DND-41 (cell line): ENCODE measurements around the gene GRID2.
"Not testable (repeated sequence)": the region's sequence is repeated elsewhere in the genome, so short reads cannot be mapped to it uniquely, and the experiment has no call there.

Experiments
- ATAC-seq: fragments of 200-7000 bp; cut with Tn5 transposase; 3 replicates; pipeline ENCODE4 v1.9.1; 2021; ENCODE audit warnings: low read depth; ENCODE audit not compliant: insufficient read depth
- DNase-seq: peaks from one replicate; pipeline ENCODE4 v3.0.0-alpha.2; 2020
- H2AFZ ChIP-seq: 2 replicates; pipeline ENCODE4 v1.6.0; 2012; ENCODE audit warnings: low read depth, low read length
- H3K27ac ChIP-seq: 2 replicates; pipeline ENCODE4 v1.5.1; 2012; ENCODE audit warnings: low read length, inconsistent platforms
- H3K27me3 ChIP-seq: fragments of 200-600 bp; sonication (generic); 2 replicates; pipeline ENCODE4 v1.6.0; 2012; ENCODE audit warnings: low read length, mild to moderate bottlenecking, inconsistent platforms; ENCODE audit not compliant: insufficient read depth, poor library complexity
- H3K36me3 ChIP-seq: 2 replicates; pipeline ENCODE4 v1.5.1; 2012; ENCODE audit warnings: low read length, inconsistent platforms; ENCODE audit not compliant: insufficient read depth
- H3K4me1 ChIP-seq: 2 replicates; pipeline ENCODE4 v1.5.1; 2012; ENCODE audit warnings: mild to moderate bottlenecking, low read length; ENCODE audit not compliant: insufficient read depth
- H3K4me2 ChIP-seq: 2 replicates; pipeline ENCODE4 v1.6.0; 2012; ENCODE audit warnings: mild to moderate bottlenecking, moderate library complexity, low read length, inconsistent platforms; ENCODE audit not compliant: insufficient read depth
- H3K4me3 ChIP-seq, 2 experiments: fragments of 200-600 bp in 1 of 2; shearing (Covaris generic) in 1 of 2; 2 replicates each; pipeline ENCODE4 v1.5.1; 2012 to 2016; ENCODE audit warnings: inconsistent platforms in 2 of 2, low read length in 2 of 2, mild to moderate bottlenecking in 2 of 2, low read depth in 1 of 2, moderate library complexity in 1 of 2
- H3K79me2 ChIP-seq: 2 replicates; pipeline ENCODE4 v1.6.0; 2012; ENCODE audit warnings: low read length, inconsistent platforms; ENCODE audit not compliant: insufficient read depth
- H3K9ac ChIP-seq: 2 replicates; pipeline ENCODE4 v1.6.0; 2012; ENCODE audit warnings: low read depth, mild to moderate bottlenecking, inconsistent platforms, low read length, moderate library complexity
- H3K9me3 ChIP-seq: 2 replicates; pipeline ENCODE4 v1.5.1; 2012; ENCODE audit warnings: low read length, moderate library complexity, mild to moderate bottlenecking, inconsistent platforms; ENCODE audit not compliant: insufficient read depth, severe bottlenecking
- H4K20me1 ChIP-seq: 2 replicates; pipeline ENCODE4 v1.6.0; 2012; ENCODE audit warnings: low read length; ENCODE audit not compliant: insufficient read depth
- EZH2 ChIP-seq: IDR thresholded peaks from 3 replicates; pipeline ENCODE4 v1.6.1; 2012; ENCODE audit warnings: borderline replicate concordance, low read depth, mild to moderate bottlenecking, moderate library complexity, low read length, inconsistent platforms; ENCODE audit not compliant: severe bottlenecking
- TF ChIP-seq, protein P1 (sequence below): IDR thresholded peaks from 2 replicates; pipeline ENCODE4 v1.5.1; 2012; ENCODE audit warnings: borderline replicate concordance, low read length, moderate library complexity, mild to moderate bottlenecking; ENCODE audit not compliant: poor library complexity, severe bottlenecking; ENCODE audit errors: extremely low read depth

Gene GRID2

DNA sequence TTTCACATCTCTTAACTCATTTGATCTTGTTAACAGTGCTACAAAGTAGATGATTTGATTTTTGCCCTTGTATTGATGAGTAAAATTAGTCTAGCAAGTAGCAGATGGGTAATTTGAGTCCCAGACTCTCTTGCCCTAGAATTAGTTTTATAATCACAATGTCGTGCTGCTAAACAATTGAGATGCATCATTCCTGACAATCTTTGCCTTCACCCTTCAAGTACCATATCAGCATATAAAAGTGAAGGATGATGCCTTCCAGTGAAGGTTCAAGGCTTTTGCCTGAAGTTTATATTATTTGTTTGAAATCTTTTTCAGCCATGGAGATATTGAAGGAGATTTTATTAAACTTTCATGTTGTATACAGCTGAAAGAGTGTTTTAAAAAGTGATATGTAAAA is 141.4 kb downstream of the GRID2 start:
- ATAC-seq (no peak), DNase-seq (no peak)
- no peak overlapping the region for H3K4me2 ChIP-seq
- H4K20me1 ChIP-seq, result no peaks in the 10 kb centered on the region
- no peak overlapping the region for H3K27ac ChIP-seq
- no peaks in the 10 kb centered on the region for H3K36me3 ChIP-seq
- H3K4me3 ChIP-seq, result no peak overlapping the region
- no peaks in the 10 kb centered on the region for H3K79me2 ChIP-seq
- H3K27me3 ChIP-seq, result no peaks in the 10 kb centered on the region
- no peak overlapping the region for H2AFZ ChIP-seq
- H3K9me3 ChIP-seq, result no peaks in the 10 kb centered on the region
- no peak overlapping the region for H3K9ac ChIP-seq
- TF ChIP-seq, protein P1, sequence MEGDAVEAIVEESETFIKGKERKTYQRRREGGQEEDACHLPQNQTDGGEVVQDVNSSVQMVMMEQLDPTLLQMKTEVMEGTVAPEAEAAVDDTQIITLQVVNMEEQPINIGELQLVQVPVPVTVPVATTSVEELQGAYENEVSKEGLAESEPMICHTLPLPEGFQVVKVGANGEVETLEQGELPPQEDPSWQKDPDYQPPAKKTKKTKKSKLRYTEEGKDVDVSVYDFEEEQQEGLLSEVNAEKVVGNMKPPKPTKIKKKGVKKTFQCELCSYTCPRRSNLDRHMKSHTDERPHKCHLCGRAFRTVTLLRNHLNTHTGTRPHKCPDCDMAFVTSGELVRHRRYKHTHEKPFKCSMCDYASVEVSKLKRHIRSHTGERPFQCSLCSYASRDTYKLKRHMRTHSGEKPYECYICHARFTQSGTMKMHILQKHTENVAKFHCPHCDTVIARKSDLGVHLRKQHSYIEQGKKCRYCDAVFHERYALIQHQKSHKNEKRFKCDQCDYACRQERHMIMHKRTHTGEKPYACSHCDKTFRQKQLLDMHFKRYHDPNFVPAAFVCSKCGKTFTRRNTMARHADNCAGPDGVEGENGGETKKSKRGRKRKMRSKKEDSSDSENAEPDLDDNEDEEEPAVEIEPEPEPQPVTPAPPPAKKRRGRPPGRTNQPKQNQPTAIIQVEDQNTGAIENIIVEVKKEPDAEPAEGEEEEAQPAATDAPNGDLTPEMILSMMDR, result no peak
- TF ChIP-seq EZH2, result no peak
- H3K4me1 ChIP-seq, result no peaks in the 10 kb centered on the region

DNA sequence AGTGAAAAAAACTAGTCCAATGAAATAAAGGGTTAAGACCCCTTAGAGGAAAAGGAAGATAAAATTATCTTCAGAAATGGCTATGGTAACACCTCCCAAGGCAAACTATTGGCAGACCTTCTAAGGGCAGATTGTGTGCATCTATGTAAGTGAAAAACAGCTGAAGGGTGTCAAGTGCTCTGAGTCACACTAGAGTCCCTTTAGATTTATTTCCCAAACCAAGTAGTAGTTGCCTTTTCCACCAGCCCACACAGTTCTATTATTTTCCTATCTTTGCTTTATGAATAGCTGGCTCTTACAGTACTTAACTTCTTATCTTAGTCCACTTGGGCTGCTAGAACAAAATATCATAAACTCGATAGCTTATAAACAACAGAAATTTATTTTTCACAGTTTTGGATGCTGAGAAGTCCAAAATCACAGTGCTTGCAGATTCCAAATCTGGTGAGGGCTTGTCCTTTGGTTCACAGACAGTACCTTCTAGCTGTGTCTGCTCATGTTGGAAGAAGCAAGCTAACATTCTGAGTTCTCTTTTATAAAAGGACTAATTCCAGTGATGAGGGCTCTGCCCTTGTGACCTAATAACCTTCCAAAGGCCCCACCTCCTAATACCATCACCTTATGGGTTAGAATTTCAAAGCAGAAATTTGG is 143.6 kb downstream of the GRID2 start:
- no peak for ATAC-seq
- no peaks in the 10 kb centered on the region for H4K20me1 ChIP-seq
- no peak overlapping the region for H3K4me2 ChIP-seq
- DNase-seq, result no peak
- H3K9ac ChIP-seq, result no peak overlapping the region
- no peak overlapping the region for H3K27ac ChIP-seq
- no peaks in the 10 kb centered on the region for H3K9me3 ChIP-seq
- no peaks in the 10 kb centered on the region for H3K4me1 ChIP-seq
- no peak overlapping the region for H3K4me3 ChIP-seq
- H2AFZ ChIP-seq, result no peak overlapping the region
- no peaks in the 10 kb centered on the region for H3K36me3 ChIP-seq
- TF ChIP-seq EZH2, result no peak
- TF ChIP-seq, protein P1, result no peak
- no peaks in the 10 kb centered on the region for H3K27me3 ChIP-seq
- no peaks in the 10 kb centered on the region for H3K79me2 ChIP-seq

DNA sequence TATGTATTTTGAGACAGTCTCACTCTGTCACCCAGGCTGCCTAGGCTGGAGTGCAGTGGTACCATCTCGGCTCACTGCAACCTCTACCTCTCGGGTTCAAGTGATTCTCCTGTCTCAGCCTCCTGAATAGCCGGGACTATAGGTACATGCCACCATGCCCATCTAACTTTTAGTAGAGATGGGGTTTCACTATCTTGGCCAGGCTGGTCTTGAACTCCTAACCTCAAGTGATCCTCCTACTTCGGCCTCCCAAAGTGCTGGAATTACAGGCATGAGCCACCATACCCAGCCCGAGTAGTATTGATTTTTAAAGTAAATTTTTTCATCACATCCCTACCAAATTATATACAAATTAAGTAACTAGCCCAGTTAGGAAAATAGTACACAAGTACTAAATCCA is 144.4 kb downstream of the GRID2 start:
- not testable (repeated sequence) for H3K4me3 ChIP-seq, H3K36me3 ChIP-seq, H3K9me3 ChIP-seq, H3K27ac ChIP-seq, H3K79me2 ChIP-seq, H2AFZ ChIP-seq, H3K9ac ChIP-seq, H4K20me1 ChIP-seq, H3K4me1 ChIP-seq, DNase-seq, ATAC-seq, H3K4me2 ChIP-seq, H3K27me3 ChIP-seq

DNA sequence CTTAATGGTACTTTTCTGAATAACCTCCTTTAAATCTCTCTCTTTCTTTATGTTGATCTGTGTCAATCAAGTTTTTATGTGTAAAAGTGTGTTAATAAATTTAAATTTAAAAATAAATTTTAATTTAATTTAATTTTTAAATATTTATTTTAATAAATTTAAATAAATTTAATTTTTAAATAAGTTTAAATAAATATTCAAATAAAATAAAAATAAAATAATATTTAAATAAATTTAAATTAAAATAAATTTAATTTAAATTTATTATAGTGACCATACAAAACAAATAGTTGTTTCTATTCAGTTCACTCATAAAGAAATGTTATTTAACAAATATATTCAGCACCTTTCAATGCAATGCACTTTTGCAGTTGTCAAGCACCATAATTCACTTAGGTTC is 146.9 kb downstream of the GRID2 start:
- Histone ChIP-seq H3K36me3 (no peaks in the 10 kb centered on the region), H3K4me2 (no peak overlapping the region), H4K20me1 (no peaks in the 10 kb centered on the region), H3K27me3 (no peaks in the 10 kb centered on the region), H3K79me2 (no peaks in the 10 kb centered on the region), H3K9ac (no peak overlapping the region), H3K4me1 (no peaks in the 10 kb centered on the region), H3K9me3 (no peaks in the 10 kb centered on the region), H2AFZ (no peak overlapping the region), H3K27ac (no peak overlapping the region), H3K4me3 (no peak overlapping the region)
- TF ChIP-seq, protein P1, result no peak
- TF ChIP-seq EZH2, result no peak
- ATAC-seq (no peak), DNase-seq (no peak)
